A673 (cell line): Measurements from ENCODE around the gene FAM47E. TPM values are rescaled to one million over a fixed set of nuclear protein-coding genes. Genes with fewer than 3 reads are reported as not detected.
A peak's percentile ranks its signal among the peaks of the same experiment; 100 is the strongest.

ENCODE experiments used
- BruUV-seq: library from RNA; stranded (reverse); fragments of 400-500 nt; replicated peaks from 2 replicates; lab custom pipeline; 2021; lab: Mats Ljungman, UMichigan
- CTCF ChIA-PET: fragments of 300-600 bp; sonication (Branson Sonifier 250); formaldehyde crosslinking; loops from one replicate; lab custom pipeline; 2022; ENCODE audit warnings: antibody characterized with exemption; lab: Charles Lee
- POLR2A ChIA-PET: fragments of 300-600 bp; sonication (Branson Sonifier 250); formaldehyde crosslinking; loops from one replicate; lab custom pipeline; 2022; ENCODE audit warnings: antibody characterized with exemption; ENCODE audit not compliant: low non-redundant PET; lab: Charles Lee
- DNase-seq: peaks from one replicate; pipeline ENCODE4 v3.0.0-alpha.2; 2015; ENCODE audit warnings: low spot score
- H3K27ac ChIP-seq: fragments of 200-600 bp; sonication (generic); 2 replicates; pipeline ENCODE4 v1.5.1; 2016; ENCODE audit warnings: mixed run types, low read depth, mild to moderate bottlenecking, mixed read lengths, antibody characterized with exemption, low read length; ENCODE audit not compliant: poor library complexity, severe bottlenecking
- H3K27me3 ChIP-seq: fragments of 200-600 bp; sonication (generic); replicated peaks from 2 replicates; pipeline ENCODE4 v1.6.1; 2017; ENCODE audit warnings: mixed run types, low read depth, mild to moderate bottlenecking, mixed read lengths, antibody characterized with exemption, low read length; ENCODE audit not compliant: insufficient read depth, poor library complexity
- H3K36me3 ChIP-seq: fragments of 200-600 bp; sonication (generic); 2 replicates; pipeline ENCODE4 v1.6.1; 2016; ENCODE audit warnings: mixed run types, mild to moderate bottlenecking, mixed read lengths, antibody characterized with exemption, low read length; ENCODE audit not compliant: insufficient read depth, poor library complexity, severe bottlenecking
- H3K4me1 ChIP-seq: fragments of 200-600 bp; sonication (generic); 2 replicates; pipeline ENCODE4 v1.6.1; 2017; ENCODE audit warnings: mixed run types, mild to moderate bottlenecking, mixed read lengths, antibody characterized with exemption, low read length; ENCODE audit not compliant: insufficient read depth, poor library complexity, severe bottlenecking
- H3K4me3 ChIP-seq: fragments of 200-600 bp; sonication (generic); 2 replicates; pipeline ENCODE4 v1.5.1; 2016; ENCODE audit warnings: low read depth, mixed run types, mild to moderate bottlenecking, mixed read lengths, low read length; ENCODE audit not compliant: poor library complexity, severe bottlenecking
- H3K9me3 ChIP-seq: fragments of 200-600 bp; sonication (generic); 2 replicates; pipeline ENCODE4 v1.6.1; 2016; ENCODE audit warnings: mixed run types, low read depth, mild to moderate bottlenecking, mixed read lengths, antibody characterized with exemption, low read length; ENCODE audit not compliant: poor library complexity, severe bottlenecking
- CTCF ChIP-seq: fragments of 300-800, 200-600 bp; sonication (generic); conservative IDR thresholded peaks from 2 replicates; pipeline ENCODE4 v1.5.1; 2017; ENCODE audit warnings: low read depth, mild to moderate bottlenecking, antibody characterized with exemption, low read length, moderate library complexity, mixed read lengths
- EZH2 ChIP-seq: fragments of 200-600 bp; sonication (generic); IDR thresholded peaks from 2 replicates; pipeline ENCODE4 v1.6.1; 2017; ENCODE audit warnings: borderline replicate concordance, low read depth, mild to moderate bottlenecking, mixed read lengths, antibody characterized with exemption, low read length; ENCODE audit not compliant: poor library complexity, severe bottlenecking
- intact Hi-C: fragments of 100-400 bp; cut with micrococcal nuclease; formaldehyde crosslinking; loops from one replicate; pipeline ENCODE4 v1.10.0; 2022; ENCODE audit not compliant: unreplicated experiment
- total RNA-seq: library from RNA; stranded (reverse); gene quantifications from 2 replicates; pipeline ENCODE4 v1.2.3, GENCODE V29; 2021

The FAM47E gene
- total RNA-seq, 1 experiment from 2014 or later, result 0.21 TPM

DNA sequence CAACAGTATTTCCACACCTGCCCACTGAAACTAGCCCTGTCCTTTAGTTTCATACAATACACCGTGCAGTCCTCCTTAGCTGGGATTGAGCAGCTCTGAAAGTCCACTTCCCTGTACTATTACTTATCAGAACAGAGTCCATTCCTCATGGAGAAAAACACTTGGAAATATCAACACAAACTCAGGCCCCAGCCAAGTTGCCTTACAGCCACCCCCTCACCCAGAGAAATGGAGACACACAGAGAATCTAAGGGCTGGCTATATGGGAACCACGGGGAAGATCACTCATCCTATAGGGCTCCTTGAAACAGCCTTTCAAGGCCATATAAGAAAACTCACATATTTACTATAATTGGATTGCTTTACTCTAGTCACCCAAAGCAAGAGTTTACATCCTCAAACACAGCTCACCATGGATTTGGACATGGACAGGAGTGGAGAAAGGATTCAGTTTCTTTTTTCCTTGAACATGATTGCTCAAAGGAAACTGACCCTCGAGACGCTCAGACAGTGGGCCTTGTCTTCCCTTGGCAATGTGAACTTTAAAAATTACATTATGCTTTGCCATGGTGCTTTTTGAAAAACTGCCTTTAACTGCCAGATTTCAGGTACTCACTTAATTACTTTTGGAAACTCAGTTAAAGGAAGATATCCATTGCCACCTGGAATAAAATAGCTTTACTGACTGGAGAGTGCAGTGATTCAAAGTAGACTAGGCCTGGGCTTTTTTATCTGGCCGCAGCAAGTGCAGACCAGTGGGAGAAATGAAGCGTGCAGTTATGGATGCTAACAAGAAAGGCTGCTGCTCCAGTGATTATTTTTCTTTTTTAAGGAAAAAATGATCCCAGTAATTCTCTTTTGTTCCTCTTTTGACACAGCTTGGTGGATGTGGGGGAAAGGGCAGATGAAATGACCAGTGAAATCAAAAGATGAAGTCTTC is 39.5 kb upstream of the FAM47E start:
- intact Hi-C loops, result no loop called here
- DNase-seq, result peak; percentile 0
- no peak overlapping the region for H3K27ac ChIP-seq
- no peaks in the 10 kb centered on the region for H3K36me3 ChIP-seq
- no peaks in the 10 kb centered on the region for H3K9me3 ChIP-seq
- ChIA-PET CTCF (no interaction called here), POLR2A (no interaction called here)
- TF ChIP-seq CTCF, result no peak
- no peak for TF ChIP-seq EZH2
- peak overlapping the region; percentile 61 for H3K4me3 ChIP-seq
- BruUV-seq, result no TSS peak
- H3K27me3 ChIP-seq, result no peaks in the 10 kb centered on the region
- peaks cover 30% of the 10 kb centered on the region for H3K4me1 ChIP-seq

DNA sequence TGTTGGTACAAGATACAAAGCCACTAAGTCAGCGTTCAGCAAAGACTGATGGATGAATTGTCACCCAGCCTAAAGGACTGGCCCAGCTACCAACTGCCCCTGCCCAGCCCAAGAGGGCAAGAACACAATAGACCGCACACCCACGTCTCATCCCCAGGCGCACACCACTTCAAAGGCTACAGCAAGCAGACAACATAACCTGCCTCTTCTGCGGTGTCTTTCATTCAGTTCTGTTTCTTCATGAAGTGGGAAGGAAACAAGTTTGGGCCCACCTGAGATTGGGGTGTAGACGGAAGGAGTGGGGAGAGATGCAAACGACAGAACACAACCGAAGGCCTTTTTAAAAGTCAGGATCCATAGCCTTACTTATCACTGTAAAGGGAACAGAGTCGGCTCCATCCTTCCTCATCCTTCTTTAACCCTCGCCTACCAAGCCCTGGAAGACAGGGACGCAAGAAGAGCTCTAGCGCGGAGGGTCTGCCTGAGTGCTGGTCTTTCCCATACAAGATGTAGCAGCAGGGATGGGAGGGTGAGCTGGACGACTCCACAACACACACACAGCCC is 38.6 kb upstream of the FAM47E start:
- intact Hi-C loops, result no loop called here
- peak overlapping the region; percentile 77 for H3K27ac ChIP-seq
- peaks cover 22% of the 10 kb centered on the region for H3K4me1 ChIP-seq
- peak overlapping the region; percentile 61 for H3K4me3 ChIP-seq
- BruUV-seq, result TSS peak; percentile 48
- CTCF ChIA-PET, result no interaction called here
- POLR2A ChIA-PET, result no interaction called here
- no peaks in the 10 kb centered on the region for H3K27me3 ChIP-seq
- TF ChIP-seq EZH2 (no peak), CTCF (no peak)
- no peaks in the 10 kb centered on the region for H3K9me3 ChIP-seq
- H3K36me3 ChIP-seq, result no peaks in the 10 kb centered on the region
- peak; percentile 44 for DNase-seq

DNA sequence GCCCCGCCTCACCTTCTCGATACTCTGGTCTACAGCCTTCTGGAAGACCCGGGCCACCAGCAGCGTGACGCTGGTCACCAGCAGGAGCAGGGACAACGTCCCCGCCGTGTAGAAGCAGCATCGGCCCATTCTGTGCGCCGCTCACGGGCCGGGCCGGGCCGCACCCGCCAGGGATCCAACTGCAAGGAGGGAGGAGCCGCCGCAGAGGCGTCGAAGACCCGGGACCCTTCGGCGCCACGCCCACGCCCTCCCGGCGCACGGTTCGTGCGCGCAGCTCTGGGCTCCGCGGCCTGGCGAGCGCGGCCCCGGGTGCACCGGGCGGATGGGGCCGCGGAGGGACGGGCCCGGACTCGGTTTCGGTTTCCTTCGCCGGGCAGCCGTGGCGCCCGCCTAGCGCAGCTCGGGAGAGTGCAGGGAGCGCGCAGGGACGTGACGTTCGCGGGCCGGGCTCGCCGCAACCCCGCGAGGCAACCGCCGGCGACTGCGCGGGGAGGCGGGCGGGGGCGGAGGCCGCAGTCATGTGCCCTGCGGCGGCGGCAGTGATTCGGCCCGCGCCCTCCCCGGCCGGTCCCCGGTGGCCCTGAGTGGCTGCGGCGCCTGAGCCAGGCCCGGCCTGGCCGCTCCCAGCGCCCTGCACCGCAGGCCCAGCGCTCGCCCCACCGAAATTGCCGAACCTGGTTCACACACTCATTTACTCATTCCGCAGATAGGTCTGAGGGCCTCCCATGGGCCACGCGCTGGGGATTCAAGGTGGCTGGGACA is 37.9 kb upstream of the FAM47E start, which contains the start of gene SCARB2:
Gene SCARB2, minus strand, starts transcription at position 410 of the 762 bp plus-strand sequence. Its CDS starts 281 bp downstream, at position 129.
- H3K27ac ChIP-seq, result peak within 1 kb of the TSS; percentile 77
- BruUV-seq, result no TSS peak
- ChIA-PET CTCF (no interaction called here), POLR2A (no interaction called here)
- intact Hi-C loops, result no loop called here
- TF ChIP-seq CTCF (no peak), EZH2 (no peak)
- no peaks in the 10 kb centered on the region for H3K36me3 ChIP-seq
- H3K4me1 ChIP-seq, result peaks cover 15% of the 10 kb centered on the region
- peak within 1 kb of the TSS; percentile 61 for H3K4me3 ChIP-seq
- H3K9me3 ChIP-seq, result no peaks in the 10 kb centered on the region
- peak; percentile 59 for DNase-seq
- no peaks in the 10 kb centered on the region for H3K27me3 ChIP-seq
